ENCODE results near the gene SP100.

The SP100 gene

DNA sequence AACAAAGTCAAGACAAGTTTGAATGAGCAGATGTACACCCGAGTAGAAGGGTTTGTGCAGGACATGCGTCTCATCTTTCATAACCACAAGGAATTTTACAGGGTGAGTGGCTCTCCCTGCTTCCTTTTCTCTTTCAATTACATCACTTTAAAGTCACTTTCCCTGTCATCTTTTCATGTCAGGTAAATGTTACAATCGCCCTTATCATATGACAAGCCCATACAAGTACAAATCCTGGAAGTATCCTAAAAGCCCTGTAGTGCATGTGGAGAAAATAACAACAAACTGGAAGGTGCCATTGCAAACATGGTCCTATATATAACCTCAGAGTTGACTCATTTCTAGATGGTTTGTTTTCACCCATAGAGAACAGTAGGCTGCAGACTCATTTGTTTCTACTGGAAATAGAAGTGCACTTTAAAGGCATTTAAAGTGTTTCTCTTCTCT lies 126.0 kb downstream of the SP100 start:
- DNase-seq = no peak

- no peak for DNase-seq
Measured at GRCh38 chr2:230542751-230543150, 126.8 kb downstream of the SP100 start.

- no peak for DNase-seq
Measured at GRCh38 chr2:230552181-230552580, 136.2 kb downstream of the SP100 start.

- no peak for DNase-seq
Measured at GRCh38 chr2:230557065-230557464, 141.1 kb downstream of the SP100 start.

DNA sequence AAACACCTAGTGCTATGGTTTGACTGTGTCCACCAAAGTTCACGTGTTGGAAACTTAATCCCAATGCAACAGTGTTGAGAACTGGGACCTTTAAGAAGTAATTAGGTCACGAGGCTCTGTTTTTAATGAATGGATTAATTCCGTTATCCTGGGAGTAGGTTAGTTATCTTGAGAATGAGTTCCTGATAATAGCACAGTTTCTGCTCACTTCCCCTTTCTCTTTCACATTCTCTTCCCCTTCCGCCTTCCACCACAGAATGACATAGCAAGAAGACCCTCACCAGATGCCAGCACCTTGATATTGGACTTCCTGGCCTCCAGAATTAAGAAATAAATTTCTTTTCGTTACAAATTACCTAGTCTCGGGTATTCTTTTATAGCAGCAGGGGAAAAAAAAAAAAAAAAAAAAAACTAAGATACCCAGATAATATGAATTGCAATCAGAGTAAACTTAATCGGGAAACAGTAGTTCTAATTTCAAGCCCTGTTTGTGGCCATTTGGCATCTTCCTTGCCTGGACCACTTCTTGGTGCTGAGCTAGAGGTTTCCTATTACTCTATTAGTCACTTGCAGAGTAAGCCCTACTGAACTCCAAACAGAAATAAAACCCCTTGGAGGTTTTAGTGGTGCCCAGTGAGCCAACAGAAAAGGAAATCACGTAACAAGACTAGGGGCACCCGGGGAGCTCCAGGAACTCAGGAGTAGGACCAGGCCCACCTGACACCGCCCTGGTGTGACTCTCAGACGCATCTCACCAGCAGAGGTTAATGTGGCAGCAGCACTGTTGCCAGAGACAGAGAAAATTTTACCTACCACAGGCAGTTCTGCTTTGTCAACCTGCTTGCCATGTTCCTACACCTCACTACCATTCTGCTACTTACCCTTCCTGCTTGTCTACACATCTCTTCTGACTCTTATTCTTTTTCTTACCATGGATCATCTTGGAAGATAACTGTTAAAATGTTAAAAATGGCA lies 149.1 kb downstream of the SP100 start:
- no peak for DNase-seq

GRCh38 chr2:230569298-230569697 lies 153.3 kb downstream of the SP100 start:
- DNase-seq = no peak

DNA sequence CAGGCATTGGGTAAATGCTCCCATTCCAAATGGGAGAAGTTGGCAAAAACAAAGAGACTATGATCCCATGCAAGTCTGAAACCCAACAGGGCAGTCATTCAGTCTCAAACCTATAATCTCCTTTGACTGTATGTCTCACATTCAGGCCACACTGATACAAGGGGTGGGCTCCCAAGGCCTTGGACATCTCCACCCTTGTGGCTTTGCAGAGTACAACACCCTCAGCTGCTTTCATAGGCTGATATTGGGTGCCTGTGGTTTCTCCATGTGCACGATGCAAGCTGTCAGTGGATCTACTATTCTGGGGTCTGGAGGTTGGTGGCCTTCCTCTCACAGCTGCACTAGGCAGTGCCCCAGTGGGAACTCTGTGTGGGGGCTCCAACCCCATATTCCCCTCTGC lies 155.0 kb downstream of the SP100 start:
- DNase-seq = no peak

GRCh38 chr2:230575642-230576324 lies 159.8 kb downstream of the SP100 start:
- DNase-seq = no peak

DNA sequence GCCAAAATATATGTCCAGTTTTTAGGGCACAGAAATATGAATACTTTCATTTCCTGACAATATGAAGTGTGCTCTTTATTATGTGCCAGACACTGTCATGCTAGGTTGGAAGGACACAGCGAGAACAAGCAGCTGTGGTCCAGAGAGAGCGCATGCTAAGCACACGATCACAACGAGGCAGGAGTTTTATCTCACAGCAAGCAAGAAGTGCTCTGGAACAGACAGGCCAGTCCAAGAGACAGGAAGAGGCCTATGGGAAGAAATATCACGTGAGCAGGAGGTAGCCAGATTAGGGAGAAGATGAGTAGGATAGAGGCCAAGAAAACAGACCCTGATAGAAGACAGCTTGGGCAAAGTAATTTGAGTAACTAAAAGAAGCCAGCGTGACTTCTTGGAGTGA lies 161.1 kb downstream of the SP100 start:
- DNase-seq = no peak

DNA sequence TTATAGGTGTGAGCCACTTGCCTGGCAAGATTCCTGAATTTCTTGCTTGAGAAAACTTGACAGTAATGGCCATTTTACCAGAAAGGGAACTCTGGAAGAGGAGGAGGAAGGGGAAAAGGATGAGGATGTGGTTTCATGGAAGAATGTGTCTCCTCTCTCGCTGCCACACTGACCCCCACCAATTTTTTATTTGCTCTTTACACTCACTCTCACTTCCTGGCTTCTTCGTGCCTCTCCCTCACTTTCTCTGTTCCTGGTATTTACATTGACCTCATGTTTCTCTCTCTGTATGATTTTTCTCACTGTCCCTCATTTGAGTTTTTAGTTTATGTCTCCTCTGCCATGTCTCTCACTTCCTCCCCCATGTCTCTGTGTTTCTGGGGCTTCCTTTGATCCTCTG lies 162.1 kb downstream of the SP100 start:
- DNase-seq = no peak

- DNase-seq = no peak
Measured at GRCh38 chr2:230582851-230583283, 166.9 kb downstream of the SP100 start.

GRCh38 chr2:230583581-230583980 lies 167.6 kb downstream of the SP100 start:
- no peak for DNase-seq

- DNase-seq = no peak
Measured at GRCh38 chr2:230586328-230586982, 170.5 kb downstream of the SP100 start.

- no peak for DNase-seq
Measured at GRCh38 chr2:230589025-230589424, 173.0 kb downstream of the SP100 start.

DNA sequence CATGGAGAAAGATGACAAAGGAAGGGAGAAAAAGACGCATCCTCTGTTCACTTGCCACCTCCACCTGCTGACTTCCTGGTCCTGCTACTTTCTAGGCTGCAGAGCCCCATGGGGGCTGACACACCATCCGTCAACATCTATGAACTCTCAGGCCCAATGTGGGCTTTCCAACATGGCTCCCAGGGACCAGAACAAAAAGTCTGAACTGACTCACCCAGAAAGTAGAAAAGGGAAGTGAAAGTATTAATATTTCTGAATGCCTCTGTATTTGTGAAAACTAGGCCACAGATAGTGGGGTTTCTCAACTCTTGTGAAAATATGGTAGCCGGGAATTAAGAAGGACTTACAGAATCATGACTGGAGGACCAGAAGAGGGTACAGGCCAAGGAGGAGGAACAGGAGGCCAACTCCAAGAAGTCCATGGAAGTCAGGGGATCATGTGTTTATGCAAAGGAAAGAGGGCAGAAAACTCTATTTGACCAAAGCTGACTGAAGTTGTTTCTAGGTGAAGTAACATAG lies 173.6 kb downstream of the SP100 start:
- no peak for DNase-seq

- DNase-seq = no peak
Measured at GRCh38 chr2:230590333-230590732, 174.3 kb downstream of the SP100 start.

DNA sequence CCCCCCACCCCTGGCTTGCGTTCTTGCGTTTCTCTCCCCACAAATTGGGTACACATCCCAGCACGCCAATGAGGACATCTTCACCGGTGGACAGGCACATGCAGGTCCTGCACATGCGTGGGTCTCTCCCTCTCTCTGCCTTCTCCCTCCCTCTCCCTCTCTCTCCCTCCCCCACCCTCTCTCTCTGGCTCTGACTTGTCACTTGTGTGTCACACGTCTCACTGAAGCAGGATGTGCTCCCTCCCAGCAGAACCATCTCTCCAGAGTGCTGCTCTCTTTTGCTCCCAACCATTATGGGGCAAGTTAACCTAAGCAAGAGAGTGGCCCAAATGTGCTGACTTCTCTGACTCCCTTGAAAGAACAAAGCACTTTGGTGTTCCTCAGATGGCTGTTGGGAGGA lies 175.8 kb downstream of the SP100 start:
- DNase-seq = no peak

DNA sequence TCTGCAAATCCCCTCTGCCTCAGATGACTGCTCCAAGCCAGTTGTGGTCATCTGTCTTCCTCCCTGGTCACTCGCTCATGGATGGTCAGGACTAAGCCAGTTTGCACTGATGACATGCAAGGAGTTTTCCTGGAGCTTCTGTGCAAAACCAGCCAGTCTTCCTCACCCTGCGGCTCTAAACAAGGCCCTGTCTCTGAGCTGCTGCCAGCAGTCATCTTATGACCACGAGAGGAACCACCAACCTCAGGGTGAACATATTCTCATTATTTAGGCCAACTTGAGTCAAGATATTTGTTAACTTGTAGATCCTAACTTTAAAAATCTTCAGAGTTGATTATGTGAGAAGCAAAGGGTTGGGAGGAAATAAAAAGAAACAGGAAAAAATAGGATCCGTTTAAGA lies 176.8 kb downstream of the SP100 start:
- no peak for DNase-seq
